Measurements from ENCODE around the gene DOCK3.
"Not testable (repeated sequence)": the region's sequence is repeated elsewhere in the genome, so short reads cannot be mapped to it uniquely, and the experiment has no call there.

Gene DOCK3

GRCh38 chr3:50873376-50874157 lies 198.8 kb downstream of the DOCK3 start:
- DNase-seq (ENCODE audit: low read depth in 2 of 2, low spot score in 1 of 2) = no peak

DNA sequence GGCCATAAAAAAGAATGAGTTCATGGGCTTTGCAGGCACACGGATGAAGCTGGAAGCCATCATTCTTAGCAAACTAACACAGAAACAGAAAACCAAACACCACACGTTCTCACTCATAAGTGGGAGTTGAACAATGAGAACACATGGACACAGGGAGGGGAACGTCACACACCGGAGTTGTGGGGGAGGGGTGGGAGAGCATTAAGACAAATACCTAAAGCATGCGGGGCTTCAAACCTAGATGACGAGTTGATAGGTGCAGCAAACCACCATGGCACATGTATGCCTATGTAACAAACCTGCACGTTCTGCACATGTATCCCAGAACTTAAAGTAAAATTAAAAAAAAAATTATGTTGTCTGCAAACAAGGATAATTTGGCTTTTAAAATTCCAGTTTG lies 200.1 kb downstream of the DOCK3 start:
- not testable (repeated sequence) for DNase-seq (ENCODE audit: low read depth in 2 of 2, low spot score in 1 of 2)

DNA sequence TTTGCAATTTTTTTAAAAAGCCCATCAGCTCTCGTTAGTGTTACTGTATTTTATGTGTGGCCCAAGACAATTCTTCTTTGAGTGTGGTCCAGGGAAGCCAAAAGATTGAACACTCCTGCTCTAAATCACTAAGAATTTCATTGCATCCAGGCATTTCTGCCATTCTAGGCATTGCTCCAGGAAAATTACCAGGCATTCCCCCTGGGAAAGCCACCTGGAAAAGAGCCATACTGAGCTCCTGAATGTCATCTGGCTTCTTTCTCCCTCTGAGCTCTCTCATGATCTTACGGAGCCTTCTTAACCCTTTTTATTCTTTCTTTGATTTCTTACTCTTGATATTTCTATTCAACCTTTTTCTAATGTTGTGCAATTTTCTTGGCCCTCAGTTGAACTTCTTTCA lies 202.2 kb downstream of the DOCK3 start:
- DNase-seq (ENCODE audit: low read depth in 2 of 2, low spot score in 1 of 2) = no peak

DNA sequence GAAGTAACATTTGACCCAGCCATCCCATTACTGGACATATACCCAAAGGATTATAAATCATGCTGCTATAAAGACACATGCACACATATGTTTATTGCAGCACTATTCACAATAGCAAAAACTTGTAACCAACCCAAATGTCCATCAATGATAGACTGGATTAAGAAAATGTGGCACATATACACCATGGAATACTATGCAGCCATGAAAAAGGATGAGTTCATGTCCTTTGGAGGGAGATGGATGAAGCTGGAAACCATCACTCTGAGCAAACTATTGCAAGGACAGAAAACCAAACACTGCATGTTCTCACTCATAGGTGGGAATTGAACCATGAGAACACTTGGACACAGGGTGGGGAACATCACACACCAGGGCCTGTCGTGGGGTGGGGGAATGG lies 208.0 kb downstream of the DOCK3 start:
- not testable (repeated sequence) for DNase-seq (ENCODE audit: low read depth in 2 of 2, low spot score in 1 of 2)

- no peak for DNase-seq (ENCODE audit: low read depth in 2 of 2, low spot score in 1 of 2)
Measured at GRCh38 chr3:50883755-50884154, 209.0 kb downstream of the DOCK3 start.

GRCh38 chr3:50885070-50885850 lies 210.5 kb downstream of the DOCK3 start:
- no peak for DNase-seq (ENCODE audit: low read depth in 2 of 2, low spot score in 1 of 2)

GRCh38 chr3:50890688-50891344 lies 216.1 kb downstream of the DOCK3 start:
- DNase-seq (ENCODE audit: low read depth in 2 of 2, low spot score in 1 of 2) = no peak

- DNase-seq (ENCODE audit: low read depth in 2 of 2, low spot score in 1 of 2) = not testable (repeated sequence)
Measured at GRCh38 chr3:50901097-50901496, 226.4 kb downstream of the DOCK3 start.

- no peak for DNase-seq (ENCODE audit: low read depth in 2 of 2, low spot score in 1 of 2)
Measured at GRCh38 chr3:50912746-50913145, 238.0 kb downstream of the DOCK3 start.

DNA sequence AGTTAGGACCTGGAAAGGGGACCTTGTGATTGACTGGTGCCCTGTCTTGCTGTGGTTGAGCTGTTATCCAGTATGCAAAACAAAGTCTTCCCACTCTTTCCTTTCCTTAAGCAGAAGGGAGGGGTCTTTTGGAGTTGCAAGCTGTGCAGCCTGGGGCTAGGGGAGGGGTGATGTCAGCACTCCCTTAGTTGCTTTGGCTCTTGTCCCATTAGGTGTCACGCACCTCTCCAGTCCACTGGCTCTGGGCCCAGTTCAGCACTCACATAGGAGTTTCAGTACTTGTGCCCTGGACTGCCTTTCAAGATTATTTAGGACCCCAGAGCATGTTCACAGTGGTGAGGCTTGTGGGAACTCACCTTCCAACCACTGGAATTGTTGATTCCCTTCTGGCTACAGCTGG lies 238.5 kb downstream of the DOCK3 start:
- no peak for DNase-seq (ENCODE audit: low read depth in 2 of 2, low spot score in 1 of 2)

DNA sequence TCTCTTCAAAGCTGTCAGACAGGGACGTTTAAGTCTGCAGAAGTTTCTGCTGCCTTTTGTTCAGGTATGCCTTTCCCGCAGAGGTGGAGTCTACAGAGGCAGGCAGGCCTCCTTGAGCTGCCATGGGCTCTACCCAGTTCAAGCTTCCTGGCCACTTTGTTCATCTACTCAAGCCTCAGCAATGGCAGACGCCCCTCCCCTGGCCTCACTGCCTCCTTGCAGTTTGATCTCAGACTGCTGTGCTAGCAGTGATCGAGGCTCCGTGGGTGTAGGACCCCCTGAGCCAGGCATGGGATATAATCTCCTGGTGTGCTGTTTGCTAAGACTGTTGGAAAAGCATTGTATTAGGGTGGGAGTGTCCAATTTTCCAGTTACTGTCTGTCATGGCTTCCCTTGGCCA lies 247.3 kb downstream of the DOCK3 start:
- not testable (repeated sequence) for DNase-seq (ENCODE audit: low read depth in 2 of 2, low spot score in 1 of 2)

- no peak for DNase-seq (ENCODE audit: low read depth in 2 of 2, low spot score in 1 of 2)
Measured at GRCh38 chr3:50923955-50924354, 249.2 kb downstream of the DOCK3 start.

- no peak for DNase-seq (ENCODE audit: low read depth in 2 of 2, low spot score in 1 of 2)
Measured at GRCh38 chr3:50924638-50925037, 249.9 kb downstream of the DOCK3 start.

DNA sequence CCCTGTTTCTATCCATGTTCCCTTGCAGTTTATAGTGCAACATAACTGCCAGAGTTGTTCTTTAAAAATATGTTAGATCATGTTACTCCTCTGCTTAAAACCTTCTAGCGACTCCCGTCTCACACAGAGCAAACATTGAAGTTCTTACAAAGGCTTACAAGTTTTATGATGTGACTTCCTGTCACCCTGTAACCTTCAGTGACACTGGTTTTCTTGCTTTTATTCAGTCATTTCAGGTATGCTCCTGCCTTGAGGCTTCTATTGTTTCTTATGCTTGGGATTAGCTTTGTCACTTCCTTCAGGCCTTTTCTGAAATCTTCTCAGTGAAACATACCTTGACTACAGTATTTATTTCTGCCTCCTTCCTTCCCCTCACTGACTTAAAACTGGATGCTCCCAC lies 252.1 kb downstream of the DOCK3 start:
- no peak for DNase-seq (ENCODE audit: low read depth in 2 of 2, low spot score in 1 of 2)

- no peak for DNase-seq (ENCODE audit: low read depth in 2 of 2, low spot score in 1 of 2)
Measured at GRCh38 chr3:50930371-50931208, 255.9 kb downstream of the DOCK3 start.

DNA sequence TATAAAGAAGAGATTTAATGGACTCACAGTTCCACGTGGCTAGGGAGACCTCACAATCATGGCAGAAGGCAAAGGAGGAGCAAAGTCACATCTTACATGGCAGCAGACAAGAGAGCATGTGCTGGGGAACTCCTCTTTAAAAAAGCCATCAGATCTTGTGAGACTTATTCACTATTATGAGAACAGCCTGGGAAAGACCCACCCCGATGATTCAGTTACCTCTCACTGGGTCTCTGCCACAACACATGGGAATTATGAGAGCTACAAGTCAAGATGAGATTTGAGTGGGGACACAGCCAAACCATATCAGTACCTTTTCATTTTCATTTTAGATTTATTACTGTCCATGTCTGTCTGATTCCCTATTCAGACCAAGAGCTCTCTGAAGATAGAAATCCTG lies 258.2 kb downstream of the DOCK3 start:
- not testable (repeated sequence) for DNase-seq (ENCODE audit: low read depth in 2 of 2, low spot score in 1 of 2)

DNA sequence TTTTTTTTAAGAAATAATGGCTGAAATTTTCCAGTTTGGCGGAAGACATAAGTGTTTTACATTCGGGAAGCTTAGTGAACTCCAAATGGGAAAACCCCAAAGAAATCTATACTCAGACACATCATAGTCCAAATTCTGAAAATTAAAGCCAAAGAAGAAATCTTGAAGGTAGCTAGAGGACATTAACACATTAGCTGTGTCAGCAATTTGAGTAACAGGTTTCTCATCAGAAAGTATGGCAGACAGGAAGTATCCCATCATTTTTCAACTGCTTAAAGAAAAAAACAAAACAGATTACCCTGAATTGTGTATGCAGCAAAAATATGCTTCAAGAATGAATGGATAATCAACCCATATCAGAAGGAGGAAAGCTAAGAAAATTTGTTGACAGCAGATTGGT lies 261.7 kb downstream of the DOCK3 start:
- no peak for DNase-seq (ENCODE audit: low read depth in 2 of 2, low spot score in 1 of 2)

DNA sequence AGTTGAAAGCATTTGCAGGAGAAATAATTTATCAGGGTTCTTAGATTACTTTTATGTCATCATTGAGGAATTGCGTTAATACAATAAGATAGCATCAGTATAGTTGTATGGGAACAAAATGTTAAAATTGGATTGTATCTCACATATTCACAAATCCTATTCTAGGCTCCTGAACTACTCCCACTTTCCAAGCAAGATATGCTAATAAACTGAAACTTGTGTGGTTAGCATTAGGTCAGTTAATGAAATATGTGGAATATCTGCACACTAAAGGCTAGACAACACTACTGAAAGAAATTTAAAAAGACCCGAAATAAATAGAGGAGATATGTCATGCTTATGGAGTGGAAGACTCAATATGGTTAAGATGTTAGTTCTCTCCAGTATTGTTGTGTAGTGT lies 272.7 kb downstream of the DOCK3 start:
- no peak for DNase-seq (ENCODE audit: low read depth in 2 of 2, low spot score in 1 of 2)

GRCh38 chr3:50950591-50950990 lies 275.9 kb downstream of the DOCK3 start:
- no peak for DNase-seq (ENCODE audit: low read depth in 2 of 2, low spot score in 1 of 2)

GRCh38 chr3:50953825-50954414 lies 279.2 kb downstream of the DOCK3 start:
- no peak for DNase-seq (ENCODE audit: low read depth in 2 of 2, low spot score in 1 of 2)

GRCh38 chr3:50961386-50961785 lies 286.7 kb downstream of the DOCK3 start:
- DNase-seq (ENCODE audit: low read depth in 2 of 2, low spot score in 1 of 2) = no peak

Measured in stimulated activated CD8-positive, alpha-beta memory T cell treated with anti-CD3 and anti-CD28 coated beads, Interleukin-4, amount 100 ng/mL, for 4 hours (primary cell).